ENCODE results near the gene PPP1R3E. TPM values are rescaled to one million over a fixed set of nuclear protein-coding genes. Genes with fewer than 3 reads are reported as not detected.
A peak's percentile ranks its signal among the peaks of the same experiment; 100 is the strongest.

Gene PPP1R3E
- polyA plus RNA-seq, 1 donor from 2014 or later: 17.2 TPM

DNA sequence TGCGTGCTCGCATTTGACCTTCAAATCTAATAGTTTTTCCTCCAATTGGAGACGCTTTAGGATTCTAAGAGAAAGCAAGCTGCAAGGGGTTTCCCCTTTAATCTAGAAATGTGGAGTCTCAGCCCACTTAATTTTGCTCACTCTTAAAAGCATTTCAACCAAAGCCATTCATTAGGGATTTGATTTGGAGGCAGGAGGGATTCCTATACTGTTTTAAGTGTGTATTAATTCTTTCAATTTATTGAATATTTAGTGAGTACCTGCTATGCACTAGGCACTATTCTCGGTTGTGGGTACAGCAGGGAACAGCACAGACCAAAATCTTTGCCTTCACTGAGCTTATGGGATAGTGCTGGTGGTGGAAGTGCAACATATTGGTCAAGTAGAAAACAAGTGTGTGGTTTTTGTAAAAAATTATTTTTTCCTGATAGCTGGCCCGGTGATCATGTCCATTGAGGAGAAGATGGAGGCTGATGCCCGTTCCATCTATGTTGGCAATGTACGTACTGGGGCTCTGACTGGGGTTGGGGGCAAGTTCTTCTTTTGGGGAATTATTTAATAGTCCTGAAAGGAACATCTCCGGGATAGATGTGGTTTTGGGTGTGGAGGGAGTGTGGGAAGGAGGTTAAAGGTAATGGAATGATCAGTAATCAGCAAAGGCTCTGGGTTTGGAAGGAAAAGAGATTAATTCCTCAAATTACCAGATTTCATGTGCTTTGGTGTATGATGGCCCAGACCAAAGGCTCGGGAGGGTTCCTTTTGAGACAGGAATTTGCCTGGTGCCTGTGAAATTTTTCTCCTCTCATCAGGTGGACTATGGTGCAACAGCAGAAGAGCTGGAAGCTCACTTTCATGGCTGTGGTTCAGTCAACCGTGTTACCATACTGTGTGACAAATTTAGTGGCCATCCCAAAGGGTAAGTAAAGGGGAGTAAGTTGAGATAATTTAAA lies 20.2 kb upstream of the PPP1R3E start:
- Histone ChIP-seq H3K79me2 (replicated peaks; ENCODE audit: insufficient read depth, low read length) (peaks cover 23% of the 10 kb centered on the region), H3K36me3 (ENCODE audit: insufficient read depth, low read length) (no peaks in the 10 kb centered on the region), H3F3A (ENCODE audit: insufficient read depth, low read length, poor library complexity, severe bottlenecking) (peaks cover 10% of the 10 kb centered on the region), H3K4me3 (ENCODE audit: low read length) (peak overlapping the region; percentile 76), H4K20me1 (ENCODE audit: insufficient read depth) (no peaks in the 10 kb centered on the region), H3K9ac (ENCODE audit: low read length) (peak overlapping the region; percentile 99), H3K9me2 (ENCODE audit: insufficient read depth, low read length) (no peaks in the 10 kb centered on the region), H3K4me2 (ENCODE audit: low read length) (peak overlapping the region; percentile 85), H3K27me3 (ENCODE audit: insufficient read depth, low read depth, low read length) (no peaks in the 10 kb centered on the region), H2AFZ (ENCODE audit: low read depth, low read length) (peak overlapping the region; percentile 40), H3K9me3 (ENCODE audit: low read length) (no peaks in the 10 kb centered on the region), H3K27ac (ENCODE audit: low read length) (peak overlapping the region; percentile 98)
- no peak for TF ChIP-seq RAD21 (conservative IDR thresholded peaks at IDR 0.05)
- no peak for TF ChIP-seq TAF1 (IDR thresholded peaks at IDR 0.05; ENCODE audit: low read depth)
- TF ChIP-seq SMC3 (conservative IDR thresholded peaks at IDR 0.05; ENCODE audit: poor library complexity): no peak
- no peak for TF ChIP-seq MXI1 (conservative IDR thresholded peaks at IDR 0.05; ENCODE audit: poor library complexity, severe bottlenecking)
- TF ChIP-seq, protein P1, sequence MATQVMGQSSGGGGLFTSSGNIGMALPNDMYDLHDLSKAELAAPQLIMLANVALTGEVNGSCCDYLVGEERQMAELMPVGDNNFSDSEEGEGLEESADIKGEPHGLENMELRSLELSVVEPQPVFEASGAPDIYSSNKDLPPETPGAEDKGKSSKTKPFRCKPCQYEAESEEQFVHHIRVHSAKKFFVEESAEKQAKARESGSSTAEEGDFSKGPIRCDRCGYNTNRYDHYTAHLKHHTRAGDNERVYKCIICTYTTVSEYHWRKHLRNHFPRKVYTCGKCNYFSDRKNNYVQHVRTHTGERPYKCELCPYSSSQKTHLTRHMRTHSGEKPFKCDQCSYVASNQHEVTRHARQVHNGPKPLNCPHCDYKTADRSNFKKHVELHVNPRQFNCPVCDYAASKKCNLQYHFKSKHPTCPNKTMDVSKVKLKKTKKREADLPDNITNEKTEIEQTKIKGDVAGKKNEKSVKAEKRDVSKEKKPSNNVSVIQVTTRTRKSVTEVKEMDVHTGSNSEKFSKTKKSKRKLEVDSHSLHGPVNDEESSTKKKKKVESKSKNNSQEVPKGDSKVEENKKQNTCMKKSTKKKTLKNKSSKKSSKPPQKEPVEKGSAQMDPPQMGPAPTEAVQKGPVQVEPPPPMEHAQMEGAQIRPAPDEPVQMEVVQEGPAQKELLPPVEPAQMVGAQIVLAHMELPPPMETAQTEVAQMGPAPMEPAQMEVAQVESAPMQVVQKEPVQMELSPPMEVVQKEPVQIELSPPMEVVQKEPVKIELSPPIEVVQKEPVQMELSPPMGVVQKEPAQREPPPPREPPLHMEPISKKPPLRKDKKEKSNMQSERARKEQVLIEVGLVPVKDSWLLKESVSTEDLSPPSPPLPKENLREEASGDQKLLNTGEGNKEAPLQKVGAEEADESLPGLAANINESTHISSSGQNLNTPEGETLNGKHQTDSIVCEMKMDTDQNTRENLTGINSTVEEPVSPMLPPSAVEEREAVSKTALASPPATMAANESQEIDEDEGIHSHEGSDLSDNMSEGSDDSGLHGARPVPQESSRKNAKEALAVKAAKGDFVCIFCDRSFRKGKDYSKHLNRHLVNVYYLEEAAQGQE (IDR thresholded peaks at IDR 0.05; ENCODE audit: borderline replicate concordance): no peak

GRCh38 chr14:23321572-23322547 lies 19.2 kb upstream of the PPP1R3E start:
- Histone ChIP-seq H3K79me2 (replicated peaks; ENCODE audit: insufficient read depth, low read length) (peaks cover 23% of the 10 kb centered on the region), H3K4me2 (ENCODE audit: low read length) (peak overlapping the region; percentile 85), H3K9ac (ENCODE audit: low read length) (peak overlapping the region; percentile 99), H3K9me3 (ENCODE audit: low read length) (no peaks in the 10 kb centered on the region), H3F3A (ENCODE audit: insufficient read depth, low read length, poor library complexity, severe bottlenecking) (peaks cover 10% of the 10 kb centered on the region), H2AFZ (ENCODE audit: low read depth, low read length) (peak overlapping the region; percentile 40), H3K27me3 (ENCODE audit: insufficient read depth, low read depth, low read length) (no peaks in the 10 kb centered on the region), H3K27ac (ENCODE audit: low read length) (peak overlapping the region; percentile 98), H3K9me2 (ENCODE audit: insufficient read depth, low read length) (no peaks in the 10 kb centered on the region), H3K36me3 (ENCODE audit: insufficient read depth, low read length) (no peaks in the 10 kb centered on the region), H4K20me1 (ENCODE audit: insufficient read depth) (no peaks in the 10 kb centered on the region), H3K4me3 (ENCODE audit: low read length) (peak overlapping the region; percentile 76)
- no peak for TF ChIP-seq RAD21 (conservative IDR thresholded peaks at IDR 0.05)
- TF ChIP-seq EP300 (conservative IDR thresholded peaks at IDR 0.05; ENCODE audit: poor library complexity, severe bottlenecking): no peak
- TF ChIP-seq, protein P2, sequence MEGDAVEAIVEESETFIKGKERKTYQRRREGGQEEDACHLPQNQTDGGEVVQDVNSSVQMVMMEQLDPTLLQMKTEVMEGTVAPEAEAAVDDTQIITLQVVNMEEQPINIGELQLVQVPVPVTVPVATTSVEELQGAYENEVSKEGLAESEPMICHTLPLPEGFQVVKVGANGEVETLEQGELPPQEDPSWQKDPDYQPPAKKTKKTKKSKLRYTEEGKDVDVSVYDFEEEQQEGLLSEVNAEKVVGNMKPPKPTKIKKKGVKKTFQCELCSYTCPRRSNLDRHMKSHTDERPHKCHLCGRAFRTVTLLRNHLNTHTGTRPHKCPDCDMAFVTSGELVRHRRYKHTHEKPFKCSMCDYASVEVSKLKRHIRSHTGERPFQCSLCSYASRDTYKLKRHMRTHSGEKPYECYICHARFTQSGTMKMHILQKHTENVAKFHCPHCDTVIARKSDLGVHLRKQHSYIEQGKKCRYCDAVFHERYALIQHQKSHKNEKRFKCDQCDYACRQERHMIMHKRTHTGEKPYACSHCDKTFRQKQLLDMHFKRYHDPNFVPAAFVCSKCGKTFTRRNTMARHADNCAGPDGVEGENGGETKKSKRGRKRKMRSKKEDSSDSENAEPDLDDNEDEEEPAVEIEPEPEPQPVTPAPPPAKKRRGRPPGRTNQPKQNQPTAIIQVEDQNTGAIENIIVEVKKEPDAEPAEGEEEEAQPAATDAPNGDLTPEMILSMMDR (IDR thresholded peaks at IDR 0.05; ENCODE audit: poor library complexity, severe bottlenecking): peak; percentile 26
- peak; percentile 54 for TF ChIP-seq POLR2AphosphoS5 (IDR thresholded peaks at IDR 0.05)
- TF ChIP-seq EZH2 (IDR thresholded peaks at IDR 0.05; ENCODE audit: borderline replicate concordance, insufficient read depth, low read length, poor library complexity, severe bottlenecking): no peak
- peak; percentile 46 for TF ChIP-seq MXI1 (conservative IDR thresholded peaks at IDR 0.05; ENCODE audit: poor library complexity, severe bottlenecking)
- peak; percentile 37 for TF ChIP-seq SMC3 (conservative IDR thresholded peaks at IDR 0.05; ENCODE audit: poor library complexity)
- TF ChIP-seq, protein P1 (IDR thresholded peaks at IDR 0.05; ENCODE audit: borderline replicate concordance): peak; percentile 34
- TF ChIP-seq TAF1 (IDR thresholded peaks at IDR 0.05; ENCODE audit: low read depth): peak; percentile 58

All from neural cell (in vitro differentiated cells).